Stimulated activated CD8-positive, alpha-beta memory T cell treated with anti-CD3 and anti-CD28 coated beads, Interleukin-15, amount 100 ng/mL, for 48 hours (primary cell): ENCODE measurements around the gene PGM2L1.

Experiments used
- DNase-seq, 2 donors: peaks; one replicate each; pipeline ENCODE4 v3.0.0-alpha.2; 2020; ENCODE audit warnings: low read depth in 2 of 2

Gene PGM2L1

GRCh38 chr11:74299015-74299414, 99.2 kb downstream of the PGM2L1 start:
- DNase-seq = no peak

GRCh38 chr11:74297484-74297883, 100.7 kb downstream of the PGM2L1 start:
- no peak for DNase-seq

GRCh38 chr11:74288911-74289310, 109.3 kb downstream of the PGM2L1 start:
- no peak for DNase-seq

DNA sequence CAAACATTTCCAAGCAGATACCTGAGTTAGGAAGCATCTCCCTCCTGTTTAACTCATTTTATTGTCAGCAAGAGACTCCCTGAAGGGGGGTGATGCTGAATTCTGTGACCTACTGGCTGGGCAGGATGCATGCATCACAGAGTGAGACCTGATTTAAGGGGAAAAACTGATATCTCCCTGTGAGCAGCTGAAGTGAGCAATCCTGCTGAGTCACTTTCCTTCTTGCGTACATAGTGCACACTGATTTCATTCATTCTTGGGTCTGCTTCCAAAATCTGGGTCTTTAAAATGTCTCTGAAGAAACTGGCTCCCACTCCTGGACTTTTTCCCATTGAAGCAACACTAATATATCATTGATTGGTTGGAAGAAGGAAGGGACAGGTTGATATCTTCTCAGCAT, 110.1 kb downstream of the PGM2L1 start:
- DNase-seq = no peak

DNA sequence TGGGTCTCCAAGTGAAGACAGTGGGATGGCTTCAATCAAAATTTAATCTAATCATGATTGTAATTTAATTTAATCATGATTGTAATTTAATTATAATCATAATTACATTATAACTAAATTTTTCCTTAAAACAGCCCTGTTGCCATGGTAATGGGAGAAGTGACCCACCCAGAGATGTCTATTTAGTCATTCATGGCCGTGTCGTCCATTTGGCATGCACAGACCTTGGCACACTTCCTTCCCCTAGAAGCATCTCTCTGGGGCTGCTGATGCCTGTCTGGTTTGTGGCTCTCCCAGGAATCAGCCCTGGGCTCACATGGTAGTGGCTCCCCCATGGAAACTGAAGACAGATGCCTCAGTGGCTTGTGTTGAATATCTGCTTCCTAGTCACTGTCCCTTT, 113.8 kb downstream of the PGM2L1 start:
- no peak for DNase-seq

- DNase-seq = no peak
Measured at GRCh38 chr11:74283580-74284180, 114.6 kb downstream of the PGM2L1 start.

- no peak for DNase-seq
Measured at GRCh38 chr11:74282914-74283371, 115.3 kb downstream of the PGM2L1 start.

DNA sequence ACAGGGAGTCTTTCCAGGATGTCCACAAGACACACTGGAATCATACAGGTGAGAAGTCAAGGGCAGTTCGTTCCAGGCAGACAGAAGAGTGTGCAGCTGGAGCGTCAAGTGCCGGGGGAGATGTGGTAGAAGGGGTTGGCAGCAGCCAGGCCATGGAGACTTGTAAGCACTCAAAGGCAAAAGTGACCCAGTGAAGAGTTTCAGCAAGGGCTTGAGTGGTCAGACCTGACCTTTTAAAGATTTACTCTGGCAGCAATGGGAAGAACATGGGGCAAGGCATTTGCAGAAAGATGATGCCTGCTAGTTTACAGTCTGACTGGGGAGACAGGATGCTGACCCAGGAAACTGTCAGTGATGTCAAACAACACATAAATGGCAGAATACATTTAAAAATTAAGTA, 115.8 kb downstream of the PGM2L1 start:
- no peak for DNase-seq

GRCh38 chr11:74280494-74280893, 117.7 kb downstream of the PGM2L1 start:
- DNase-seq = no peak
